ENCODE results near the gene OR13J1. TPM values are rescaled to one million over a fixed set of nuclear protein-coding genes. Genes with fewer than 3 reads are reported as not detected.

OR13J1 gene
- polyA plus RNA-seq, 2 donors: not detected

DNA sequence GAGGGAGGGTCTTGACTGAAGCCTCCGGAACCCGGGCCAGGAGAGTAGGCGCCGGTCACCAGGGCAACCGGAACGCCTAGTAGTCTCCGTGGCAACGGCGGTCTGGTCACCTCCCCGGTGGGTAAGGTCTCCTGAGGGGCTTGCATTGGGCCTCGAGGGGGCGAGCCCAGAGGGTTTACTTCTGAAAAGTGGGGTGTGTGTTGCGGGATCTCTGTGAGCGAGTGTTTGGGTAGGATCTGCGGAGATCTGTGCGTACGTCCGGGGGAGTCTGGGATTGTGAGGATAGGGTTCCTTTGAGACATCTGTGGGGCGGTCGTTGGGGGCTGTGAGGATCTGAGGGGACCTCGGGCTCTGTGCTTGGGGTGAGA, 41.5 kb downstream of the OR13J1 start, which contains the start of gene FAM221B:
FAM221B (minus strand) TSS at position 17 of the 368 bp plus-strand sequence. CDS start 2,571 bp downstream, outside the sequence.
- Histone ChIP-seq H3K4me1 (ENCODE audit: control insufficient read depth in 2 of 2, insufficient read depth in 2 of 2, low read length in 1 of 2) (peaks cover 8 to 9% of the 10 kb centered on the region in 2 donors), H3K27me3 (ENCODE audit: control insufficient read depth in 1 of 2, insufficient read depth in 2 of 2, low read length in 2 of 2) (no peaks in the 10 kb centered on the region), H3K4me3 (ENCODE audit: low read depth in 1 of 2, low read length in 2 of 2) (peak within 1 kb of the TSS; percentile 63 to 74), H3K27ac (ENCODE audit: low read depth in 2 of 2, low read length in 1 of 2) (peak within 1 kb of the TSS; percentile 89), H3K36me3 (ENCODE audit: control insufficient read depth in 2 of 2, insufficient read depth in 2 of 2, low read length in 1 of 2) (no peaks in the 10 kb centered on the region), H3K9me3 (ENCODE audit: control insufficient read depth in 2 of 2, insufficient read depth in 1 of 2, low read depth in 1 of 2, low read length in 1 of 2) (no peaks in the 10 kb centered on the region)
- 1% methylated on average over 21 of the region's 21 CpGs for WGBS, 2 donors

DNA sequence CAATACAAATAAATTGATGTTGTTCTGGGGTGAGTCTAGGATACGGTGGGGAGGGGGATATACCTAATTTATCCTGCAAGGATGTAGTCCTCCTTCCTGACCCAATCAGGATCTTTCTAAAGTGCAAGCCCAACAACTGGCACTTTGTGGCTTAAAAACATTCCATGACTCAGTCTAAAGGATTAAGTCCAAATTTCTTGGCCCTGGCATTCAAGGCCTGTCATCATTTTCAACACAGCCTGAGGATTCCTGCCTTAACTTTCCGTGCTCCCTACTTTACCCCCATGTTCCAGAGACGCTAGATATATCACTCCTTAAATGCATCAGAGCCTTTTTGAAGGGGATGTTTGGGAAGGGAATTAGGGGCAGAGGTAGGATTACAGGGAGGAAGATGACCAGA, 42.7 kb downstream of the OR13J1 start:
- peaks cover 5 to 9% of the 10 kb centered on the region in 2 donors for H3K4me1 ChIP-seq (ENCODE audit: control insufficient read depth in 2 of 2, insufficient read depth in 2 of 2, low read length in 1 of 2)
- no peaks in the 10 kb centered on the region for H3K9me3 ChIP-seq (ENCODE audit: control insufficient read depth in 2 of 2, insufficient read depth in 1 of 2, low read depth in 1 of 2, low read length in 1 of 2)
- no peak overlapping the region for H3K4me3 ChIP-seq (ENCODE audit: low read depth in 1 of 2, low read length in 2 of 2)
- H3K36me3 ChIP-seq (ENCODE audit: control insufficient read depth in 2 of 2, insufficient read depth in 2 of 2, low read length in 1 of 2): no peaks in the 10 kb centered on the region
- no peak overlapping the region for H3K27ac ChIP-seq (ENCODE audit: low read depth in 2 of 2, low read length in 1 of 2)
- no peaks in the 10 kb centered on the region for H3K27me3 ChIP-seq (ENCODE audit: control insufficient read depth in 1 of 2, insufficient read depth in 2 of 2, low read length in 2 of 2)
- 70 to 71% methylated on average over 3 of the region's 3 CpGs for WGBS, 2 donors

GRCh38 chr9:35826071-35826701, 44.0 kb downstream of the OR13J1 start:
- Histone ChIP-seq H3K4me1 (ENCODE audit: control insufficient read depth in 2 of 2, insufficient read depth in 2 of 2, low read length in 1 of 2) (peaks cover 5 to 9% of the 10 kb centered on the region in 2 donors), H3K27me3 (ENCODE audit: control insufficient read depth in 1 of 2, insufficient read depth in 2 of 2, low read length in 2 of 2) (no peaks in the 10 kb centered on the region), H3K36me3 (ENCODE audit: control insufficient read depth in 2 of 2, insufficient read depth in 2 of 2, low read length in 1 of 2) (no peaks in the 10 kb centered on the region), H3K4me3 (ENCODE audit: low read depth in 1 of 2, low read length in 2 of 2) (no peak overlapping the region), H3K9me3 (ENCODE audit: control insufficient read depth in 2 of 2, insufficient read depth in 1 of 2, low read depth in 1 of 2, low read length in 1 of 2) (no peaks in the 10 kb centered on the region), H3K27ac (ENCODE audit: low read depth in 2 of 2, low read length in 1 of 2) (no peak overlapping the region)
- 29 to 31% methylated on average over 4 of the region's 4 CpGs for WGBS, 2 donors

GRCh38 chr9:35822926-35823325, 47.3 kb downstream of the OR13J1 start:
- H3K4me1 ChIP-seq (ENCODE audit: control insufficient read depth in 2 of 2, insufficient read depth in 2 of 2, low read length in 1 of 2): no peaks in the 10 kb centered on the region
- H3K9me3 ChIP-seq (ENCODE audit: control insufficient read depth in 2 of 2, insufficient read depth in 1 of 2, low read depth in 1 of 2, low read length in 1 of 2): no peaks in the 10 kb centered on the region
- H3K27me3 ChIP-seq (ENCODE audit: control insufficient read depth in 1 of 2, insufficient read depth in 2 of 2, low read length in 2 of 2): no peaks in the 10 kb centered on the region
- H3K36me3 ChIP-seq (ENCODE audit: control insufficient read depth in 2 of 2, insufficient read depth in 2 of 2, low read length in 1 of 2): no peaks in the 10 kb centered on the region
- no peak overlapping the region for H3K27ac ChIP-seq (ENCODE audit: low read depth in 2 of 2, low read length in 1 of 2)
- no peak overlapping the region for H3K4me3 ChIP-seq (ENCODE audit: low read depth in 1 of 2, low read length in 2 of 2)

DNA sequence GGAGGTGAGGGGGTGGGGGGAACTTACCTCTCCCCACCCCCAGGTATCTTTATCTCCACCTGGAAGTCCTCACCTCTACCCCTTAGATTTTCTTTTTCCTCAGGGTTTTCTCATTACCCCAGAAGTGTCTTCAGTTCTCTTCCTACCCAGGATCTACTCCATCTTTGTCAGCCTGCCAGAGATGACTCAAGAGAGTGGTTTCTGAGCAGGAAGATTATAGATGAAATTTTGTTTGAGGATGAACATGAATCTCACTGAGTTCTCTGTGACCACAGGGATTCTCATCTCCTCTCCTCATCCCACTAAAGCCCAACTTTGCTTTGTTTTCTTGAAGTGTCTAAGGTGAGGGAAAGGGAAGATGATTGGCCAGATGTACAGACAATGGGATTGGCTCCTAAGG, 50.1 kb downstream of the OR13J1 start:
- H3K27ac ChIP-seq (ENCODE audit: low read depth in 2 of 2, low read length in 1 of 2): no peak overlapping the region
- H3K27me3 ChIP-seq (ENCODE audit: control insufficient read depth in 1 of 2, insufficient read depth in 2 of 2, low read length in 2 of 2): no peaks in the 10 kb centered on the region
- no peaks in the 10 kb centered on the region for H3K9me3 ChIP-seq (ENCODE audit: control insufficient read depth in 2 of 2, insufficient read depth in 1 of 2, low read depth in 1 of 2, low read length in 1 of 2)
- no peak overlapping the region for H3K4me3 ChIP-seq (ENCODE audit: low read depth in 1 of 2, low read length in 2 of 2)
- no peaks in the 10 kb centered on the region for H3K4me1 ChIP-seq (ENCODE audit: control insufficient read depth in 2 of 2, insufficient read depth in 2 of 2, low read length in 1 of 2)
- H3K36me3 ChIP-seq (ENCODE audit: control insufficient read depth in 2 of 2, insufficient read depth in 2 of 2, low read length in 1 of 2): no peaks in the 10 kb centered on the region

Other genes starting within 250 kb of the OR13J1 start
- under 1 TPM; 0.75 to 0.88 TPM for gene SIT1, start 219.5 kb downstream of the OR13J1 start, polyA plus RNA-seq
- gene RMRP, start 212.4 kb downstream of the OR13J1 start, polyA plus RNA-seq: 100 to 1,000 TPM in 1 of 2 donors, 1 to 10 TPM in 1; 3.3 to 333 TPM
- gene CCDC107, start 212.1 kb downstream of the OR13J1 start, polyA plus RNA-seq: 10 to 100 TPM; 17.3 to 21.1 TPM
- 1 to 10 TPM; 2.4 to 4.0 TPM for gene ARHGEF39, start 205.2 kb downstream of the OR13J1 start, polyA plus RNA-seq
- gene CA9, start 196.5 kb downstream of the OR13J1 start, polyA plus RNA-seq: under 1 TPM; 0.18 to 0.94 TPM
- gene TPM2, start 180.5 kb downstream of the OR13J1 start, polyA plus RNA-seq: 1,000 to 10,000 TPM; 1,007 to 1,288 TPM
- gene TLN1, start 138.2 kb downstream of the OR13J1 start, polyA plus RNA-seq: 10 to 100 TPM; 53.2 to 89.5 TPM
- 10 to 100 TPM; 10.5 to 13.6 TPM for gene CREB3, start 137.7 kb downstream of the OR13J1 start, polyA plus RNA-seq
- 10 to 100 TPM; 26.7 to 45.8 TPM for gene GBA2, start 121.2 kb downstream of the OR13J1 start, polyA plus RNA-seq
- 1 to 10 TPM; 5.3 to 6.3 TPM for gene RGP1, start 121.1 kb downstream of the OR13J1 start, polyA plus RNA-seq
- under 1 TPM in 1 of 2 donors, not detected in 1; 0.06 TPM for gene MSMP, start 116.1 kb downstream of the OR13J1 start, polyA plus RNA-seq
- gene NPR2, start 78.8 kb downstream of the OR13J1 start, polyA plus RNA-seq: 1 to 10 TPM; 3.8 to 5.1 TPM
- under 1 TPM; 0.52 to 0.57 TPM for gene SPAG8, start 58.1 kb downstream of the OR13J1 start, polyA plus RNA-seq
- 10 to 100 TPM; 43.1 to 45.0 TPM for gene HINT2, start 55.4 kb downstream of the OR13J1 start, polyA plus RNA-seq
- not detected for gene FAM221B, start 41.7 kb downstream of the OR13J1 start, polyA plus RNA-seq
- gene TMEM8B, start 41.2 kb downstream of the OR13J1 start, polyA plus RNA-seq: 1 to 10 TPM; 2.2 to 3.0 TPM
- gene HRCT1, start 35.8 kb upstream of the OR13J1 start, polyA plus RNA-seq: under 1 TPM; 0.61 to 0.94 TPM
- gene SPAAR, start 39.1 kb upstream of the OR13J1 start, polyA plus RNA-seq: under 1 TPM; 0.29 to 0.33 TPM
- not detected for gene OR2S2, start 87.8 kb upstream of the OR13J1 start, polyA plus RNA-seq
- 1 to 10 TPM; 1.0 to 1.5 TPM for gene RECK, start 166.5 kb upstream of the OR13J1 start, polyA plus RNA-seq

Measured in esophagus (tissue), 2 donors.